K562 (cell line): Measurements from ENCODE around the gene FBXW2. TPM values are rescaled to one million over a fixed set of nuclear protein-coding genes. Genes with fewer than 3 reads are reported as not detected.

Experiments
- ATAC-seq: fragments of 200-7000 bp; cut with Tn5 transposase; 3 replicates; pipeline ENCODE4 v1.9.1; 2020; ENCODE audit warnings: moderate library complexity
- BruUV-seq: library from RNA; stranded (reverse); fragments of 400-500 nt; replicated peaks from 2 replicates; lab custom pipeline; 2021; lab: Mats Ljungman, UMichigan
- CTCF ChIA-PET: fragments of 300-600 bp; formaldehyde crosslinking; extraction: SDS; loops from one replicate; lab custom pipeline; 2021; ENCODE audit warnings: low intra/inter-chr PET ratio; lab: Yijun Ruan, JAX
- POLR2A ChIA-PET: fragments of 300-600, 350-650 bp; sonication (Branson Sonifier 250); formaldehyde crosslinking; extraction: SDS; loops from one replicate; lab custom pipeline; 2021; ENCODE audit warnings: antibody characterized with exemption, inconsistent platforms; lab: Yijun Ruan, JAX
- DNase-seq, 4 experiments: peaks; one replicate each; pipeline versions ENCODE4 v3.0.0 to v3.0.0-alpha.2; 2011 to 2018; ENCODE audit warnings: low spot score in 3 of 4, mixed read lengths in 3 of 4; ENCODE audit errors: extremely low read depth in 1 of 4
- FAIRE-seq: peaks from 2 replicates; lab custom pipeline; 2011; peaks lifted over from hg19 to GRCh38; lab: Jason Lieb, UNC
- H2AFZ ChIP-seq: 2 replicates; pipeline ENCODE4 v1.6.0; 2011; ENCODE audit warnings: low read depth, low read length, control low read depth, inconsistent platforms
- H3K27ac ChIP-seq: fragments of 200-600 bp; 3 replicates; pipeline ENCODE4 v1.8.0; 2011; ENCODE audit warnings: low read depth, mild to moderate bottlenecking, control low read depth, inconsistent platforms, low read length, moderate library complexity, mixed read lengths; ENCODE audit errors: extremely low read depth
- H3K27me3 ChIP-seq, 2 experiments: fragments of 300-600 bp in 1 of 2; 2 replicates in 1 of 2; 3 replicates in 1 of 2; pipeline versions ENCODE4 v1.6.0 to v1.8.0; 2011; ENCODE audit warnings: inconsistent platforms in 2 of 2, low read length in 2 of 2, mild to moderate bottlenecking in 1 of 2, mixed read lengths in 1 of 2, moderate library complexity in 1 of 2; ENCODE audit not compliant: control insufficient read depth in 2 of 2, insufficient read depth in 2 of 2
- H3K36me3 ChIP-seq: fragments of 300-600 bp; 3 replicates; pipeline ENCODE4 v1.8.0; 2011; ENCODE audit warnings: mild to moderate bottlenecking, low read length, inconsistent platforms; ENCODE audit not compliant: control insufficient read depth, insufficient read depth
- H3K4me1 ChIP-seq, 2 experiments: fragments of 200-600 bp in 1 of 2; replicated peaks in 1 of 2; 2 replicates in 1 of 2; 3 replicates in 1 of 2; pipeline versions ENCODE4 v1.5.1 to v1.8.0; 2011; ENCODE audit warnings: inconsistent platforms in 2 of 2, low read length in 2 of 2, mild to moderate bottlenecking in 1 of 2, mixed read lengths in 1 of 2, moderate library complexity in 1 of 2; ENCODE audit not compliant: control insufficient read depth in 2 of 2, insufficient read depth in 2 of 2
- H3K4me2 ChIP-seq: 2 replicates; pipeline ENCODE4 v1.6.1; 2011; ENCODE audit warnings: low read length, control low read depth, inconsistent platforms, mixed read lengths; ENCODE audit not compliant: insufficient read depth
- H3K4me3 ChIP-seq: fragments of 200-600 bp; sonication (generic), shearing (Covaris generic); 2 replicates; pipeline ENCODE4 v1.5.1; 2016; ENCODE audit warnings: control low read depth, inconsistent platforms
- H3K79me2 ChIP-seq: fragments of 200-600 bp; 3 replicates; pipeline ENCODE4 v1.8.0; 2011; ENCODE audit warnings: low read length, inconsistent platforms; ENCODE audit not compliant: control insufficient read depth, insufficient read depth
- H3K9ac ChIP-seq, 2 experiments: 2 replicates each; pipeline versions ENCODE4 v1.6.0 to v1.6.1; 2011; ENCODE audit warnings: low read depth in 2 of 2, low read length in 2 of 2, control low read depth in 1 of 2, inconsistent platforms in 1 of 2, mild to moderate bottlenecking in 1 of 2, mixed read lengths in 1 of 2; ENCODE audit not compliant: insufficient read depth in 1 of 2
- H3K9me1 ChIP-seq: one replicate; pipeline ENCODE4 v1.6.0; 2011; ENCODE audit warnings: inconsistent platforms, mild to moderate bottlenecking, low read length, moderate library complexity; ENCODE audit not compliant: control insufficient read depth, insufficient read depth
- H3K9me3 ChIP-seq: replicated peaks from 2 replicates; pipeline ENCODE4 v1.5.1; 2011; ENCODE audit warnings: low read depth, low read length, inconsistent platforms; ENCODE audit not compliant: control insufficient read depth, insufficient read depth
- H4K20me1 ChIP-seq: replicated peaks from 2 replicates; pipeline ENCODE4 v1.6.1; 2011; ENCODE audit warnings: low read length, inconsistent platforms, mixed read lengths; ENCODE audit not compliant: control insufficient read depth, insufficient read depth
- ATF1 ChIP-seq, 2 experiments: fragments of 450-650 bp in 1 of 2; IDR thresholded peaks; 2 replicates each; pipeline ENCODE4 v1.6.1; 2016; ENCODE audit warnings: missing compliant biosample characterization in 1 of 2, missing genetic modification characterization in 1 of 2
- ATF4 ChIP-seq: fragments of 450-650 bp; formaldehyde crosslinking; IDR thresholded peaks from 2 replicates; pipeline ENCODE4 v1.4.0; 2022; ENCODE audit warnings: mild to moderate bottlenecking, moderate library complexity
- BCOR ChIP-seq: fragments of 450-650 bp; IDR thresholded peaks from 2 replicates; pipeline ENCODE4 v1.6.1; 2016
- FOXP4 ChIP-seq: sonication (generic); formaldehyde crosslinking; IDR thresholded peaks from 2 replicates; pipeline ENCODE4 v1.8.0; 2022; ENCODE audit warnings: mild to moderate bottlenecking, missing genetic modification reagents, borderline replicate concordance
- IRF9 ChIP-seq: fragments of 450-650 bp; IDR thresholded peaks from 2 replicates; pipeline ENCODE4 v1.6.1; 2016; ENCODE audit warnings: missing biosample characterization, missing genetic modification characterization
- SPI1 ChIP-seq: IDR thresholded peaks from 2 replicates; pipeline ENCODE4 v1.6.1; 2011; ENCODE audit warnings: low read depth, low read length, control low read depth, borderline replicate concordance
- TBP ChIP-seq: optimal IDR thresholded peaks from 2 replicates; pipeline ENCODE3; 2011; ENCODE audit warnings: low read depth, low read length, improper control_type of control experiment
- TSHZ1 ChIP-seq: fragments of 250-450 bp; sonication (Bioruptor Pico); IDR thresholded peaks from 2 replicates; pipeline ENCODE4 v1.4.0; 2020; ENCODE audit warnings: mild to moderate bottlenecking, moderate library complexity
- UBTF ChIP-seq, 2 experiments: IDR thresholded peaks; 2 replicates each; pipeline ENCODE4 v1.6.1; 2012; ENCODE audit warnings: improper control_type of control experiment in 2 of 2, low read depth in 2 of 2, low read length in 2 of 2, borderline replicate concordance in 1 of 2
- ZNF699 ChIP-seq: fragments of 250-450 bp; sonication (Bioruptor Pico); IDR thresholded peaks from 2 replicates; pipeline ENCODE4 v1.8.0; 2021; ENCODE audit warnings: mild to moderate bottlenecking, moderate library complexity; ENCODE audit not compliant: insufficient replicate concordance
- WGBS: fragments of 100-300 bp; shearing (Covaris generic); methylation state at CpG from one replicate; pipeline ENCODE4 v1.1.6; 2016; ENCODE audit warnings: low coverage, mixed read lengths; ENCODE audit not compliant: insufficient coverage; ENCODE audit errors: missing lambda C conversion rate; 5-methylcytosine and 5-hydroxymethylcytosine counted together
- in situ Hi-C: fragments of 300-500 bp; cut with MboI; formaldehyde crosslinking; loops from 4 replicates; pipeline ENCODE4 v1.15.0; 2018; ENCODE audit warnings: inconsistent platforms, mixed read lengths
- intact Hi-C: fragments of 100-400 bp; cut with micrococcal nuclease; formaldehyde crosslinking; loops from 2 replicates; pipeline ENCODE4 v1.14.2; 2022
- polyA plus RNA-seq, 8 experiments: library from polyadenylated mRNA; depleted of rRNA in 4 of 8; stranded (reverse) in 5 of 8; unstranded in 3 of 8; fragments of >200 nt; fragmentation: Nextera tagmentation in 2 of 8; fragmentation: Illumina TruSeq in 1 of 8; extraction: Ambion mirVana in 2 of 8; extraction: Trizol in 1 of 8; gene quantifications; 2 replicates each; pipeline versions ENCODE4 v1.2.1 to v1.2.3, GENCODE V29; 2011 to 2014; ENCODE audit warnings: inconsistent platforms in 1 of 8, missing spikeins in 1 of 8
- total RNA-seq, 7 experiments: library from RNA; depleted of rRNA in 6 of 7; stranded (reverse); fragments of >200 nt in 6 of 7; fragmentation: Illumina TruSeq in 2 of 7; extraction: Trizol in 2 of 7; gene quantifications; 2 replicates each; pipeline versions ENCODE4 v1.2.1 to v1.2.3, GENCODE V29; 2011 to 2021; ENCODE audit warnings: low replicate concordance in 1 of 7

The FBXW2 gene
- total and polyA plus RNA-seq, 9 of the 15 experiments (the other 6 are each of a cell fraction or from before 2014, with no cell fraction given), result 2.5 to 57.8 (median 28.1) TPM

- WGBS, result 58% methylated on average over 5 of the region's 5 CpGs
- FAIRE-seq (no peak), DNase-seq (no peak), ATAC-seq (no peak)
- intact Hi-C loops (no loop called here), in situ Hi-C loops (no loop called here)
- H3K27ac ChIP-seq, result no peak overlapping the region
- H3K27me3 ChIP-seq, result no peaks in the 10 kb centered on the region
- no peak overlapping the region for H2AFZ ChIP-seq
- no peaks in the 10 kb centered on the region for H3K9me3 ChIP-seq
- H4K20me1 ChIP-seq, result no peaks in the 10 kb centered on the region
- H3K4me1 ChIP-seq, result no peaks in the 10 kb centered on the region
- no peaks in the 10 kb centered on the region for H3K79me2 ChIP-seq
- no peaks in the 10 kb centered on the region for H3K9me1 ChIP-seq
- no peak overlapping the region for H3K4me2 ChIP-seq
- ChIA-PET POLR2A (interaction anchor here (0.5 kb wide), 1 partner anchor 24 kb away, joined by 3 read pairs; no protein-coding TSS in a partner anchor), CTCF (no interaction called here)
- H3K4me3 ChIP-seq, result no peak overlapping the region
- H3K9ac ChIP-seq, result no peak overlapping the region; a peak in 1 of 4 replicates
- no TSS peak for BruUV-seq
- no peaks in the 10 kb centered on the region for H3K36me3 ChIP-seq
- TF ChIP-seq UBTF (IDR thresholded peaks at IDR 0.05; ENCODE audit: borderline replicate concordance in 1 of 2, low read depth in 2 of 2, low read length in 2 of 2), result no peak
- TF ChIP-seq SPI1, result no peak
- TF ChIP-seq IRF9 (tag), result no peak
- TF ChIP-seq BCOR, result no peak
- TF ChIP-seq ATF1 (CRISPR knock-in tag; IDR thresholded peaks at IDR 0.05), result no peak
- no peak for TF ChIP-seq ATF1 (tag; IDR thresholded peaks at IDR 0.05)
- TF ChIP-seq TBP, result no peak
- TF ChIP-seq TSHZ1 (CRISPR knock-in tag), result no peak
- no peak for TF ChIP-seq ATF4 (CRISPR knock-in tag)
- TF ChIP-seq FOXP4, result no peak
- no peak for TF ChIP-seq ZNF699 (CRISPR knock-in tag)
These were observed 55.6 kb downstream of the FBXW2 start for GRCh38 chr9:120737416-120738165.
